ENCODE data around the gene EEF1AKMT2. TPM values are rescaled to one million over a fixed set of nuclear protein-coding genes. Genes with fewer than 3 reads are reported as not detected.

The EEF1AKMT2 gene
- total and polyA plus RNA-seq, 2 donors from 2014 or later: 18.0 to 20.5 TPM

GRCh38 chr10:124709861-124710260 lies 81.8 kb downstream of the EEF1AKMT2 start:
- FAIRE-seq (no peak), DNase-seq (peak in 1 of 5 donors; percentile 87)
- Histone ChIP-seq H3K4me3 (ENCODE audit: low read length in 3 of 3) (no peak overlapping the region), H3K27ac (ENCODE audit: low read depth in 2 of 2, low read length in 2 of 2) (peak overlapping the region; percentile 84 to 87), H3K36me3 (ENCODE audit: control insufficient read depth in 2 of 3, insufficient read depth in 3 of 3, low read length in 3 of 3) (peaks cover 0 to 3% (median 0%) of the 10 kb centered on the region in 3 donors), H3K27me3 (ENCODE audit: control insufficient read depth, insufficient read depth, low read length) (no peaks in the 10 kb centered on the region), H3K9me3 (ENCODE audit: control insufficient read depth in 2 of 3, insufficient read depth in 1 of 3, low read length in 3 of 3) (no peaks in the 10 kb centered on the region), H3K9ac (ENCODE audit: low read length in 3 of 3) (peak overlapping the region in 1 of 3 donors; percentile 60), H3K4me1 (ENCODE audit: control insufficient read depth in 2 of 3, insufficient read depth in 2 of 3, low read depth in 1 of 3, low read length in 3 of 3) (peaks cover 6 to 74% (median 73%) of the 10 kb centered on the region in 3 donors)
- TF ChIP-seq CTCF (IDR thresholded peaks at IDR 0.05; ENCODE audit: borderline replicate concordance, extremely low read depth, insufficient read depth): no peak
- intact Hi-C loops (cut with DNase I): no loop called here

- H3K4me3 ChIP-seq (ENCODE audit: low read length in 3 of 3): no peak overlapping the region
- peak overlapping the region in 2 of 3 donors; percentile 6 to 60 for H3K9ac ChIP-seq (ENCODE audit: low read length in 3 of 3)
- peaks cover 0 to 3% (median 0%) of the 10 kb centered on the region in 3 donors for H3K36me3 ChIP-seq (ENCODE audit: control insufficient read depth in 2 of 3, insufficient read depth in 3 of 3, low read length in 3 of 3)
- intact Hi-C loops (cut with DNase I): no loop called here
- no peaks in the 10 kb centered on the region for H3K9me3 ChIP-seq (ENCODE audit: control insufficient read depth in 2 of 3, insufficient read depth in 1 of 3, low read length in 3 of 3)
- H3K27me3 ChIP-seq (ENCODE audit: control insufficient read depth, insufficient read depth, low read length): no peaks in the 10 kb centered on the region
- peak; percentile 64 to 91 (median 76) for DNase-seq
- peaks cover 6 to 82% (median 77%) of the 10 kb centered on the region in 3 donors for H3K4me1 ChIP-seq (ENCODE audit: control insufficient read depth in 2 of 3, insufficient read depth in 2 of 3, low read depth in 1 of 3, low read length in 3 of 3)
- peak overlapping the region; percentile 84 to 87 for H3K27ac ChIP-seq (ENCODE audit: low read depth in 2 of 2, low read length in 2 of 2)
- TF ChIP-seq CTCF (IDR thresholded peaks at IDR 0.05; ENCODE audit: borderline replicate concordance, extremely low read depth, insufficient read depth): no peak
- FAIRE-seq: no peak
Observed at GRCh38 chr10:124708922-124709520, 82.7 kb downstream of the EEF1AKMT2 start.

- H3K27ac ChIP-seq (ENCODE audit: low read depth in 2 of 2, low read length in 2 of 2): peak overlapping the region; percentile 84 to 87
- H3K27me3 ChIP-seq (ENCODE audit: control insufficient read depth, insufficient read depth, low read length): no peaks in the 10 kb centered on the region
- H3K9ac ChIP-seq (ENCODE audit: low read length in 3 of 3): peak overlapping the region in 1 of 3 donors; percentile 60
- H3K4me1 ChIP-seq (ENCODE audit: control insufficient read depth in 2 of 3, insufficient read depth in 2 of 3, low read depth in 1 of 3, low read length in 3 of 3): peaks cover 6 to 82% (median 81%) of the 10 kb centered on the region in 3 donors
- TF ChIP-seq CTCF (IDR thresholded peaks at IDR 0.05; ENCODE audit: borderline replicate concordance, extremely low read depth, insufficient read depth): no peak
- DNase-seq: peak in 4 of 5 donors; percentile 48 to 75 (median 64)
- H3K36me3 ChIP-seq (ENCODE audit: control insufficient read depth in 2 of 3, insufficient read depth in 3 of 3, low read length in 3 of 3): peaks cover 0 to 3% (median 0%) of the 10 kb centered on the region in 3 donors
- FAIRE-seq: no peak
- no peaks in the 10 kb centered on the region for H3K9me3 ChIP-seq (ENCODE audit: control insufficient read depth in 2 of 3, insufficient read depth in 1 of 3, low read length in 3 of 3)
- H3K4me3 ChIP-seq (ENCODE audit: low read length in 3 of 3): no peak overlapping the region
- intact Hi-C loops (cut with DNase I): no loop called here
Observed at GRCh38 chr10:124708246-124708779, 83.4 kb downstream of the EEF1AKMT2 start.

Other genes with a start within 250 kb of the EEF1AKMT2 start
- gene FAM53B, start 47.5 kb downstream of the EEF1AKMT2 start, total RNA-seq: 30.0 TPM
- 11.8 TPM for gene FAM53B, start 47.5 kb downstream of the EEF1AKMT2 start, polyA plus RNA-seq (ENCODE audit: insufficient read depth, low read depth, low replicate concordance)
- 15.5 TPM for gene ABRAXAS2, start 9.9 kb upstream of the EEF1AKMT2 start, total RNA-seq
- 9.3 TPM for gene ABRAXAS2, start 9.9 kb upstream of the EEF1AKMT2 start, polyA plus RNA-seq (ENCODE audit: insufficient read depth, low read depth, low replicate concordance)
- gene ZRANB1, start 150.2 kb upstream of the EEF1AKMT2 start, total RNA-seq: 17.5 TPM
- 8.9 TPM for gene ZRANB1, start 150.2 kb upstream of the EEF1AKMT2 start, polyA plus RNA-seq (ENCODE audit: insufficient read depth, low read depth, low replicate concordance)

All from kidney (tissue), 14 donors.